GM19438 (cell line): Measurements from ENCODE around the gene KRTAP5-8.
"Not testable (repeated sequence)": the region's sequence is repeated elsewhere in the genome, so short reads cannot be mapped to it uniquely, and the experiment has no call there.

Source experiments
- ATAC-seq: cut with Tn5 transposase; IDR thresholded peaks from one replicate; pipeline ENCODE4 v1.9.1; 2021; ENCODE audit warnings: low read depth; ENCODE audit not compliant: unreplicated experiment

Gene KRTAP5-8

DNA sequence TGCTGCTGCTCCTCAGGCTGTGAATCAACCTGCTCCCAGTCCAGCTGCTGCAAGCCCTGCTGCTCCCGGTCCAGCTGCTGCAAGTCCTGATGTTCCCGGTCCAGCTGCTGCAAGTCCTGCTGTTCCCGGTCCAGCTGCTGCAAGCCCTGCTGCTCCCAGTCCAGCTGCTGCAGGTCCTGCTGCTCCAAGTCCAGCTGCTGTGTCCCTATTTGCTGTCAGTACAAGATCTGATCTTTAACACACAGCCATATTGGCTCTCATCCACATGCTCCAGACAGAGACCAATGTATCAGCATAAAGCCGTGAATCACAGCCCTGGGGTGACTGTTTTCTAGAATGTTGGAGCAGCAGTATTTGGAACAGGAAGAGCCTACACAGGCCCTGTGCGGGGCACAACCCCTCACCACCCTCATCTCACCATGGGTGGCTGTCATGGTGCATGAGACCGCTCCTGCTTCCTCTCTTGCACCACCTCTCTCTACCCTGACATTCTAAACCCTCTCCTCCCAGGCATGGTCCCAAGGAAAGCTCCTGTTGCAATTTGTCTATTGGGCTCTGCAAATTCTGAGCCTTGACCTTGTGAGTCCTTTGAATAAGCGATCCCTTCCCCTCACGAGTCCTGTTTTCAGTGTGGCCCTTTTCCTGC, 31.0 kb downstream of the KRTAP5-8 start:
- no peak for ATAC-seq

DNA sequence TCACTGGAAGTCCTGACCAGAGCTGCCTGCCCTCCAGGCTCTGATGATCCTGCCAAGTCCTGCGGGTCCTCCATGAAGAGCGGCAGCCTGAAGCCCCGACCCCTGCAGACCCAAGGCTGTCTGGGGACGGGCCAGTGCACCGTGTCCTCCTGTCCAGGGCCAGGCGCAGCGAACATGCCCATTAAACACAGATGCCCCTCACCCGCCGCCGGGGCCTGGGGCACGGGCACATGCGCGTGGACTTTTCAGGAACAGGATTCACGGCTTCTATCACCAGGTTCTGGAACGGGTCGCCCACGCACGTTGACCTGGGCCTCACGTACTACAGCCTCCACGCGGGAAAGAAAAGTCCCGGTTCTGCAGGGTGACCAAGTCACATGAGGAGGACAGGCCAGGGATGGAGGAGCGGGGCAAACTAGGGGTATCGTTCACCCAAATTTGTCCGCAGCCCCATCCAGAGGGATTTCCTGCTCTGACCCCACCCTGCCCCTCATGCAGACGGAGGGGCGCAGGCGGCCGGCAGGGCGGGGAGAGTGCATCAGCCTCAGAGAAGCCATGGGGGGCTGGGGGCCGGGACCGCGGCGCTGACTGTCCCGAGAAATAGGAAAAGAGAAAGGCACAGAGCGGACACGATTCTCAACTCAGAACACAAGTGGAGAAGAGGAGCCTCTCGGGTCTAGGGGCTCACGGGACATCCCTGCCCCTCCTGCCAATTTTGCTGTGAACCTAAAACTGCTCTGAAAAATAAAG, 33.5 kb downstream of the KRTAP5-8 start:
- ATAC-seq: not testable (repeated sequence)

DNA sequence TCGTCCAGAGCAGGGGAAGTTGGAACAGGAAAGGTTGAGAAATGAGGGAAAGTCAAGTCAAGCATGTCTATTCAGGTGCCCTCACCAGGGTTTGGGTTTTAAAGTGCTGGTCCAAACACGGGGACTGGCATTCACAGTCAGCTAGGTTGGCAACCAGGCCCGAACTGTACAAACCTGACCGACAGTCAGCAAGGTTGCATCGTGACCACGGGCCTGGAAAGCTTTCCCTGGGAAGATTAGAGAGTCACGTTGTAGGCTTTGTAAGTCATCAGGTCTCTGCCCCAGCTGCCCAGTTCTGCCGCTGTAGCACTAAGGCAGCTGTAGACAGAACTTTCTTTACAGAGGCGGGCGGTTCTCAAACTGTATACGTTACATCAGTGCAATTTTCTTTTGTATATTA, 35.0 kb downstream of the KRTAP5-8 start:
- ATAC-seq: no peak

DNA sequence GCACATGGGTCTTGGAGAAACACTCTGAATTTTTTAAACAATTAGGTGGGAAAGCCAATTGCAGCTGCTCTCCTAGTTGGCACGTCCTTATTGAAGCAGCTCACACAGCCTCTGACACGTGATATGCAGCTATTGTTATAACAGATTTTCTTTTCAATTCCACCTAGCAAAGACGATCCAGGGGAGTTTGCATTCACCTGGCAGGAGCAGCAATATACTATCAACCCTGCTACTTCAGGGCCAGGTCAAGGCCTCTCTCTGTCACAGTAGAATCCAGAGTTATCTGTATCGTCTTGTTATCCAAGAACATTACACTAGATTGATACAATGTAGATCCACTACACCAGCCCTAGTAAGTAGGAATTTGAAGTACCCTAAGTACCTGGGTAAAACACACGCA, 36.6 kb downstream of the KRTAP5-8 start:
- no peak for ATAC-seq

DNA sequence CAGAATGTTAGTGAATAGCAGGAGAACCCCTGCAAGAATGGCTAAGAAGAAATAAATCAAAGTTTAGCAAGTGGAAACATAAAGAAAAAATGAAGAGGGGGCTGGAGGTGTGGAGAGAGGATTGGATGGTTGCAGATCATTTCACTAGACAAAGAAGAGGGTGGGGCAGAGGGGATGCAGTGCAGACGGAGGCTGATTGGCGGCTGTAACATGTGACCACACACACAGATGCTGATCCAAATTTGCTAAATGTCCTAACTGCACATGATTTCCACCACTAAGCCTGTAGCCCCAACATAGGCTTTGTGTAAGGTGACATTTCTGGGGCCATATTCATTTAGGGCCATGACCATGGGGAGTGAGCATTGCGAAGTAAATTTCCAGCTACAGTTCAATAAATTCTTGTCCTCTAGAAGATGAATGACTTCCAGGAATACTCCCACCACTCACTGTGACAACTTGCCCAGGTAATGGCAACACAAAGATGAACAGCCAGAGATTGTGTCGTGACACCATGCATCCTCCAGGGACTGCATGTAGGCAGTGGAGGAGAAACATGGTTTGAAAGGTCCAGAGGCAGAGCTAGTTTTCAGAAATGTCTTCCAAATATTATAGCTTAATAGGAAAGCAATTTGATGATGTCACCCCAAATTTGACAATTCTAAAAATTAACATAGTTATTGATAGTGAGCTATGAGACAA, 38.0 kb downstream of the KRTAP5-8 start:
- ATAC-seq: no peak

GRCh38 chr11:71576688-71577465, 39.1 kb downstream of the KRTAP5-8 start:
- not testable (repeated sequence) for ATAC-seq

DNA sequence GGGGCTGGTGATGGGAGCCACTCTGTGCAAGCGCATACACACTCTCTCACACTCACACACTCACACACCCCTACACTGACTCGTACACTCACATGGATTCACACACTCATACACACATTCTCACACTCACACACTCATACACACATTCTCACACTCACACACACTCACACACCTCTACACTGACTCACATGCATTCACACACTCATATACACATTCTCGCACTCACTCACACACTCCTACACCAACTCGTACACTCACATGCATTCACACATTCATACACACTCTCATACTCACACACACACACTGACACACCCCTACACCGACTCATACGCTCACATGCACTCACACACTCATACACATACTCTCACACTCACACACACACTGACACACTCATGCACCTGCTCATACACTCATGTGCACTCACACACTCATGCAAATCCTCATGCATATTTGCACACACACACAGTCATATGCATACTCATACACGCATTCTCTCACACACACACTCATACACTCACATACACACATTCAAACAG, 39.7 kb downstream of the KRTAP5-8 start:
- ATAC-seq: no peak

- ATAC-seq: not testable (repeated sequence)
Observed at GRCh38 chr11:71579513-71579912, 41.7 kb downstream of the KRTAP5-8 start.

GRCh38 chr11:71580057-71581003, 42.5 kb downstream of the KRTAP5-8 start:
- ATAC-seq: no peak

DNA sequence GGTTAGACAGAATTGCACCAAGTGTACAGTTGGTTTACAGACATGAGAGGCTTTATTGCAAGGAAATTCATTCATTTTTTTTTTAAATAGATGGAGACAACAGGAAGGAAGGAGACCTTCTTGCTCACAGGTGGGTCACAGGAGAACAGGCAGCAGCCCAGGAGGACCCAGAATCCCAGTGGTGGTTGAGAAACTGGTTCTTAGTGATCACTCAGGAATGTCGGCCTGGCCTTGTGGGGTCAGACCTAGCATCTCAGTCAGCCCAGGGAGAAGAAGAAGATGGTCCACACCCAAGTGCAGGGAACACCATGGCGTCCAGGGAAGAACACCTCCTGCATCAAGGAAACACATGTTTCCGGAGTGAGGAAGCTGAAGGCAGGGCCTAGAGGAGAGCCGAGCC, 44.0 kb downstream of the KRTAP5-8 start:
- no peak for ATAC-seq

- no peak for ATAC-seq
Observed at GRCh38 chr11:71582309-71582895, 44.6 kb downstream of the KRTAP5-8 start, which contains the start of gene KRTAP5-11. TSS of gene KRTAP5-11 (minus strand) at chr11:71582875. CDS start at chr11:71582837, 38 bp downstream.

GRCh38 chr11:71582969-71583368, 45.1 kb downstream of the KRTAP5-8 start:
- not testable (repeated sequence) for ATAC-seq

GRCh38 chr11:71585673-71586072, 47.8 kb downstream of the KRTAP5-8 start:
- not testable (repeated sequence) for ATAC-seq

GRCh38 chr11:71588314-71588713, 50.5 kb downstream of the KRTAP5-8 start:
- not testable (repeated sequence) for ATAC-seq
